B cell (primary cell): ENCODE data around the gene MLH1.

Experiments
- CTCF ChIP-seq: fragments of 200-600 bp; IDR thresholded peaks from one replicate; pipeline ENCODE4 v1.8.0; 2022; ENCODE audit warnings: antibody characterized with exemption, mild to moderate bottlenecking
- EZH2 ChIP-seq: IDR thresholded peaks from 2 replicates; pipeline ENCODE4 v1.6.1; 2012; ENCODE audit warnings: borderline replicate concordance, low read depth, mild to moderate bottlenecking, moderate library complexity, low read length; ENCODE audit not compliant: insufficient read depth, poor library complexity, severe bottlenecking

GRCh38 chr3:36960502-36960901 is 32.8 kb upstream of the MLH1 start:
- TF ChIP-seq EZH2 (no peak), CTCF (no peak)
